Hepatocyte (in vitro differentiated cells): Measurements from ENCODE around the gene WNK2. TPM values are rescaled to one million over a fixed set of nuclear protein-coding genes. Genes with fewer than 3 reads are reported as not detected.

ENCODE experiments used
- DNase-seq: peaks from one replicate; pipeline ENCODE4 v3.0.0-alpha.2; 2016; ENCODE audit warnings: low spot score
- H2AFZ ChIP-seq: fragments of 200-600 bp; sonication (generic); 2 replicates; pipeline ENCODE4 v1.6.0; 2016; ENCODE audit warnings: antibody characterized with exemption, mild to moderate bottlenecking
- H3K27ac ChIP-seq: fragments of 200-600 bp; sonication (generic); 2 replicates; pipeline ENCODE4 v1.5.1; 2016; ENCODE audit warnings: mild to moderate bottlenecking
- H3K27me3 ChIP-seq: fragments of 200-600 bp; sonication (generic); 2 replicates; pipeline ENCODE4 v1.6.1; 2016
- H3K36me3 ChIP-seq: fragments of 200-600 bp; sonication (generic); replicated peaks from 2 replicates; pipeline ENCODE4 v1.5.1; 2016; ENCODE audit warnings: low read depth; ENCODE audit not compliant: insufficient read depth
- H3K4me1 ChIP-seq: fragments of 200-600 bp; sonication (generic); 2 replicates; pipeline ENCODE4 v1.5.1; 2016; ENCODE audit warnings: mild to moderate bottlenecking, moderate library complexity; ENCODE audit not compliant: insufficient read depth
- H3K4me2 ChIP-seq: fragments of 200-600 bp; sonication (generic); 2 replicates; pipeline ENCODE4 v1.6.0; 2016
- H3K4me3 ChIP-seq: fragments of 200-600 bp; sonication (generic); 2 replicates; pipeline ENCODE4 v1.5.1; 2016; ENCODE audit warnings: mild to moderate bottlenecking
- H3K79me2 ChIP-seq: fragments of 200-600 bp; sonication (generic); 2 replicates; pipeline ENCODE4 v1.6.0; 2017; ENCODE audit warnings: mild to moderate bottlenecking
- H3K9me2 ChIP-seq: fragments of 200-600 bp; sonication (generic); replicated peaks from 2 replicates; pipeline ENCODE4 v1.6.0; 2017; ENCODE audit warnings: mild to moderate bottlenecking; ENCODE audit not compliant: insufficient read depth
- H3K9me3 ChIP-seq: fragments of 200-600 bp; sonication (generic); 2 replicates; pipeline ENCODE4 v1.5.1; 2016; ENCODE audit warnings: low read depth, mild to moderate bottlenecking
- H4K20me1 ChIP-seq: fragments of 200-600 bp; sonication (generic); 2 replicates; pipeline ENCODE4 v1.6.0; 2016; ENCODE audit warnings: mild to moderate bottlenecking; ENCODE audit not compliant: insufficient read depth, poor library complexity, severe bottlenecking
- CTCF ChIP-seq: fragments of 200-600 bp; sonication (generic); IDR thresholded peaks from 2 replicates; pipeline ENCODE4 v1.5.1; 2016; ENCODE audit warnings: antibody characterized with exemption, mild to moderate bottlenecking; ENCODE audit not compliant: poor library complexity
- EZH2 ChIP-seq: fragments of 200-600 bp; sonication (generic); IDR thresholded peaks from 2 replicates; pipeline ENCODE4 v1.6.1; 2016; ENCODE audit warnings: antibody characterized with exemption, mild to moderate bottlenecking, borderline replicate concordance
- EZH2phosphoT487 ChIP-seq: fragments of 200-600 bp; sonication (generic); IDR thresholded peaks from one replicate; pipeline ENCODE4 v1.6.1; 2018; ENCODE audit warnings: antibody characterized with exemption, mild to moderate bottlenecking, low read depth, moderate library complexity; ENCODE audit not compliant: unreplicated experiment, severe bottlenecking
- WGBS: methylation state at CpG from one replicate; pipeline ENCODE4 v1.1.6; 2016; ENCODE audit warnings: low lambda C conversion rate; ENCODE audit errors: missing lambda C conversion rate; 5-methylcytosine and 5-hydroxymethylcytosine counted together
- polyA plus RNA-seq: library from polyadenylated mRNA; unstranded; fragments of >200 nt; fragmentation: Nextera tagmentation; extraction: Ambion mirVana; gene quantifications from 2 replicates; pipeline ENCODE4 v1.2.1, GENCODE V29; 2016
- total RNA-seq: library from RNA; depleted of rRNA; stranded (reverse); fragments of >200 nt; gene quantifications from 2 replicates; pipeline ENCODE4 v1.2.3, GENCODE V29; 2014

WNK2 gene
- total and polyA plus RNA-seq, 2 experiments from 2014 or later, result 8.9 to 13.5 TPM

- Histone ChIP-seq H3K9me3 (peaks cover 5% of the 10 kb centered on the region), H3K4me3 (no peak overlapping the region), H3K4me2 (no peak overlapping the region), H3K79me2 (no peaks in the 10 kb centered on the region), H2AFZ (no peak overlapping the region), H3K36me3 (no peaks in the 10 kb centered on the region), H3K4me1 (no peaks in the 10 kb centered on the region), H3K9me2 (no peaks in the 10 kb centered on the region), H3K27me3 (peaks cover 1% of the 10 kb centered on the region), H4K20me1 (no peaks in the 10 kb centered on the region), H3K27ac (no peak overlapping the region)
- no peak for DNase-seq
- TF ChIP-seq EZH2phosphoT487, result no peak
- no peak for TF ChIP-seq CTCF
- TF ChIP-seq EZH2, result no peak
- WGBS, result 62% methylated on average over 3 of the region's 3 CpGs
Measured at GRCh38 chr9:93361995-93362394, 178.1 kb downstream of the WNK2 start.

- Histone ChIP-seq H2AFZ (no peak overlapping the region), H3K27ac (no peak overlapping the region), H3K4me2 (no peak overlapping the region), H4K20me1 (no peaks in the 10 kb centered on the region), H3K9me2 (no peaks in the 10 kb centered on the region), H3K79me2 (no peaks in the 10 kb centered on the region), H3K4me3 (no peak overlapping the region), H3K9me3 (peaks cover 5% of the 10 kb centered on the region), H3K4me1 (no peaks in the 10 kb centered on the region), H3K36me3 (no peaks in the 10 kb centered on the region), H3K27me3 (no peaks in the 10 kb centered on the region)
- WGBS, result 85% methylated on average over 2 of the region's 2 CpGs
- no peak for DNase-seq
- no peak for TF ChIP-seq EZH2
- no peak for TF ChIP-seq CTCF
- TF ChIP-seq EZH2phosphoT487, result no peak
Measured at GRCh38 chr9:93364734-93365426, 180.9 kb downstream of the WNK2 start.

GRCh38 chr9:93365427-93366118 is 181.6 kb downstream of the WNK2 start:
- Histone ChIP-seq H3K4me1 (no peaks in the 10 kb centered on the region), H3K4me2 (no peak overlapping the region)
- TF ChIP-seq EZH2 (no peak), EZH2phosphoT487 (no peak), CTCF (no peak)

More at GRCh38 chr9:93365427-93366118, 181.6 kb downstream of the WNK2 start:
- no peak overlapping the region for H3K27ac ChIP-seq
- H3K79me2 ChIP-seq, result no peaks in the 10 kb centered on the region
- H2AFZ ChIP-seq, result no peak overlapping the region
- H3K9me2 ChIP-seq, result no peaks in the 10 kb centered on the region
- no peaks in the 10 kb centered on the region for H3K27me3 ChIP-seq
- no peaks in the 10 kb centered on the region for H4K20me1 ChIP-seq
- peaks cover 5% of the 10 kb centered on the region for H3K9me3 ChIP-seq
- H3K4me3 ChIP-seq, result no peak overlapping the region
- H3K36me3 ChIP-seq, result no peaks in the 10 kb centered on the region
- DNase-seq, result no peak
- 86% methylated on average over 12 of the region's 12 CpGs for WGBS
